SK-N-SH treated with all-trans-retinoic acid at 6 μM for 48 hours (cell line): ENCODE results near the gene WSCD2.

Source experiments
- ATAC-seq: fragments of 200-7000 bp; cut with Tn5 transposase; 3 replicates; pipeline ENCODE4 v1.9.1; 2020; ENCODE audit warnings: mild to moderate bottlenecking, moderate library complexity
- ARNTL ChIP-seq: fragments of 450-650 bp; formaldehyde crosslinking; IDR thresholded peaks from 2 replicates; pipeline ENCODE4 v1.5.0; 2020; ENCODE audit warnings: low read depth, mild to moderate bottlenecking, moderate library complexity, borderline replicate concordance
- BACH2 ChIP-seq: fragments of 250-450 bp; sonication (Bioruptor Pico); IDR thresholded peaks from 2 replicates; pipeline ENCODE4 v1.9.0; 2021; ENCODE audit warnings: mild to moderate bottlenecking, borderline replicate concordance
- CREB5 ChIP-seq: fragments of 250-450 bp; sonication (Bioruptor Pico); IDR thresholded peaks from 2 replicates; pipeline ENCODE4 v1.5.1; 2020; ENCODE audit warnings: low read depth, mild to moderate bottlenecking, moderate library complexity
- CSDC2 ChIP-seq: fragments of 250-450 bp; sonication (Bioruptor Pico); IDR thresholded peaks from 2 replicates; pipeline ENCODE4 v1.5.0; 2020; ENCODE audit warnings: mild to moderate bottlenecking, moderate library complexity
- CSRNP3 ChIP-seq: fragments of 250-450 bp; sonication (Bioruptor Pico); IDR thresholded peaks from 2 replicates; pipeline ENCODE4 v1.5.1; 2021; ENCODE audit warnings: mild to moderate bottlenecking, moderate library complexity
- ESRRG ChIP-seq: fragments of 250-450 bp; sonication (Bioruptor Pico); IDR thresholded peaks from 2 replicates; pipeline ENCODE4 v1.6.1; 2021; ENCODE audit warnings: mild to moderate bottlenecking
- GLIS3 ChIP-seq: fragments of 250-450 bp; sonication (Bioruptor Pico); IDR thresholded peaks from 2 replicates; pipeline ENCODE4 v1.5.0; 2020; ENCODE audit warnings: mild to moderate bottlenecking, moderate library complexity
- ISL1 ChIP-seq: fragments of 250-450 bp; sonication (Bioruptor Pico); IDR thresholded peaks from 2 replicates; pipeline ENCODE4 v2.1.2; 2022; ENCODE audit warnings: mild to moderate bottlenecking, moderate library complexity
- OSR1 ChIP-seq: fragments of 250-450 bp; sonication (Bioruptor Pico); IDR thresholded peaks from 2 replicates; pipeline ENCODE4 v1.8.0; 2022; ENCODE audit warnings: moderate library complexity, mild to moderate bottlenecking, inconsistent platforms
- POU6F1 ChIP-seq: fragments of 250-450 bp; sonication (Bioruptor Pico); IDR thresholded peaks from 2 replicates; pipeline ENCODE4 v1.8.0; 2021; ENCODE audit warnings: low read depth, mild to moderate bottlenecking, moderate library complexity, borderline replicate concordance
- RARB ChIP-seq: fragments of 250-450 bp; sonication (Bioruptor Pico); IDR thresholded peaks from 2 replicates; pipeline ENCODE4 v1.8.0; 2021; ENCODE audit warnings: mild to moderate bottlenecking, moderate library complexity
- TCF4 ChIP-seq: fragments of 250-450 bp; sonication (Bioruptor Pico); IDR thresholded peaks from 2 replicates; pipeline ENCODE4 v1.8.0; 2021; ENCODE audit warnings: mild to moderate bottlenecking, moderate library complexity, borderline replicate concordance
- TOX ChIP-seq: fragments of 250-450 bp; sonication (Bioruptor Pico); IDR thresholded peaks from 2 replicates; pipeline ENCODE4 v1.8.0; 2021; ENCODE audit warnings: mild to moderate bottlenecking, moderate library complexity, borderline replicate concordance
- TSHZ2 ChIP-seq: fragments of 250-450 bp; sonication (Bioruptor Pico); IDR thresholded peaks from 2 replicates; pipeline ENCODE4 v1.5.0; 2020; ENCODE audit warnings: mild to moderate bottlenecking, moderate library complexity
- ZC3H10 ChIP-seq: fragments of 250-450 bp; sonication (Bioruptor Pico); IDR thresholded peaks from 2 replicates; pipeline ENCODE4 v1.5.1; 2021; ENCODE audit warnings: mild to moderate bottlenecking, moderate library complexity
- ZFP3 ChIP-seq: fragments of 250-450 bp; sonication (Bioruptor Pico); IDR thresholded peaks from 2 replicates; pipeline ENCODE4 v1.5.0; 2020; ENCODE audit warnings: mild to moderate bottlenecking, moderate library complexity
- ZFP30 ChIP-seq: fragments of 450-650 bp; formaldehyde crosslinking; IDR thresholded peaks from 2 replicates; pipeline ENCODE4 v1.5.0; 2022; ENCODE audit warnings: mild to moderate bottlenecking, moderate library complexity
- ZNF565 ChIP-seq: fragments of 450-650 bp; formaldehyde crosslinking; conservative IDR thresholded peaks from 2 replicates; pipeline ENCODE4 v1.5.0; 2020; ENCODE audit warnings: low read depth, mild to moderate bottlenecking, moderate library complexity
- ZNF70 ChIP-seq: fragments of 450-650 bp; formaldehyde crosslinking; IDR thresholded peaks from 2 replicates; pipeline ENCODE4 v1.5.0; 2020; ENCODE audit warnings: mild to moderate bottlenecking, moderate library complexity
- ZNF8 ChIP-seq: fragments of 450-650 bp; formaldehyde crosslinking; IDR thresholded peaks from 2 replicates; pipeline ENCODE4 v1.5.0; 2020; ENCODE audit warnings: mild to moderate bottlenecking, moderate library complexity
- TF ChIP-seq, protein P1 (sequence below): fragments of 250-450 bp; sonication (Bioruptor Pico); IDR thresholded peaks from 2 replicates; pipeline ENCODE4 v1.8.0; 2020; ENCODE audit warnings: mild to moderate bottlenecking, moderate library complexity, borderline replicate concordance

Gene WSCD2

DNA sequence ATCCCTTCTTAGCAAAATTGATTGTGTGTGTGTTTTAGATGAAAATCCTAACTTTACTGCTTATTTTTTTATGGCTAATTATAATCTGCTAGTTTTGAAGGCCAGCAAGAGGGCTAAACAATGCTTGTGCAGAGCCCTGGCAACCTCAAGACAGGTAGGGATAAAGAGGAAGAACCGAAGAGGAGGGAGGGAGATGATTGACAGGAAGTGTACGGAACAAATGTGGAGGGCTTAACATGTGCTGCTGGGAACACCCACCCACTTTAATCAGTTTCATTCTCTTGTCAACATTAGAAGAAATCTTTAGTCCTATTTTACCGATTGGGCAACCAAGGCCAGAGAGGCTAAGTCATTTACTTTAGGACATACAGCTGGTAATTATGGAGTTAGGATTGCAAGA, 1.4 kb upstream of the WSCD2 start (continued):
- TF ChIP-seq CSRNP3 = no peak

- TF ChIP-seq TCF4 (CRISPR knock-in tag) (no peak), ZFP3 (no peak), ZFP30 (CRISPR knock-in tag) (no peak)
- no peak for ATAC-seq
These were observed 669 bp upstream of the WSCD2 start for GRCh38 chr12:108128221-108129016.

- no peak for ATAC-seq
- TF ChIP-seq RARB = no peak
- TF ChIP-seq ARNTL (CRISPR knock-in tag) = no peak
- TF ChIP-seq ZNF70 = no peak
- TF ChIP-seq, protein P1, sequence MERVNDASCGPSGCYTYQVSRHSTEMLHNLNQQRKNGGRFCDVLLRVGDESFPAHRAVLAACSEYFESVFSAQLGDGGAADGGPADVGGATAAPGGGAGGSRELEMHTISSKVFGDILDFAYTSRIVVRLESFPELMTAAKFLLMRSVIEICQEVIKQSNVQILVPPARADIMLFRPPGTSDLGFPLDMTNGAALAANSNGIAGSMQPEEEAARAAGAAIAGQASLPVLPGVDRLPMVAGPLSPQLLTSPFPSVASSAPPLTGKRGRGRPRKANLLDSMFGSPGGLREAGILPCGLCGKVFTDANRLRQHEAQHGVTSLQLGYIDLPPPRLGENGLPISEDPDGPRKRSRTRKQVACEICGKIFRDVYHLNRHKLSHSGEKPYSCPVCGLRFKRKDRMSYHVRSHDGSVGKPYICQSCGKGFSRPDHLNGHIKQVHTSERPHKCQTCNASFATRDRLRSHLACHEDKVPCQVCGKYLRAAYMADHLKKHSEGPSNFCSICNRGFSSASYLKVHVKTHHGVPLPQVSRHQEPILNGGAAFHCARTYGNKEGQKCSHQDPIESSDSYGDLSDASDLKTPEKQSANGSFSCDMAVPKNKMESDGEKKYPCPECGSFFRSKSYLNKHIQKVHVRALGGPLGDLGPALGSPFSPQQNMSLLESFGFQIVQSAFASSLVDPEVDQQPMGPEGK (CRISPR knock-in tag) = no peak
- no peak for TF ChIP-seq OSR1 (CRISPR knock-in tag)
- TF ChIP-seq ZNF8 (CRISPR knock-in tag) = no peak
- no peak for TF ChIP-seq ESRRG
- TF ChIP-seq TOX = no peak
- no peak for TF ChIP-seq TCF4 (CRISPR knock-in tag)
- no peak for TF ChIP-seq ISL1
- no peak for TF ChIP-seq CSRNP3
- TF ChIP-seq ZNF565 (CRISPR knock-in tag) = no peak
- no peak for TF ChIP-seq CSDC2 (CRISPR knock-in tag)
- TF ChIP-seq POU6F1 = no peak
- TF ChIP-seq GLIS3 (CRISPR knock-in tag) = no peak
- no peak for TF ChIP-seq ZFP30 (CRISPR knock-in tag)
- TF ChIP-seq ZFP3 = no peak
- TF ChIP-seq ZC3H10 (CRISPR knock-in tag) = no peak
These were observed 1.9 kb downstream of the WSCD2 start for GRCh38 chr12:108131035-108131434.

- ATAC-seq = no peak
- TF ChIP-seq TSHZ2 (CRISPR knock-in tag) (no peak), GLIS3 (CRISPR knock-in tag) (no peak), CREB5 (CRISPR knock-in tag) (no peak), ISL1 (no peak), ZNF565 (CRISPR knock-in tag) (no peak), BACH2 (CRISPR knock-in tag) (no peak), TCF4 (CRISPR knock-in tag) (no peak), CSDC2 (CRISPR knock-in tag) (no peak), ZC3H10 (CRISPR knock-in tag) (no peak), CSRNP3 (no peak), TOX (no peak), ARNTL (CRISPR knock-in tag) (no peak)
- TF ChIP-seq, all 23 proteins: peak for 0
These were observed 2.6 kb downstream of the WSCD2 start for GRCh38 chr12:108131657-108132126.
